PC-9 (cell line): ENCODE data around the gene UBN1. TPM values are rescaled to one million over a fixed set of nuclear protein-coding genes. Genes with fewer than 3 reads are reported as not detected.

Experiments used
- BruUV-seq: library from RNA; stranded (reverse); fragments of 400-500 nt; replicated peaks from 2 replicates; lab custom pipeline; 2021; lab: Mats Ljungman, UMichigan
- CTCF ChIA-PET: fragments of 300-600 bp; sonication (Branson Sonifier 250); formaldehyde crosslinking; loops from one replicate; lab custom pipeline; 2022; ENCODE audit warnings: antibody characterized with exemption; lab: Charles Lee
- POLR2A ChIA-PET: fragments of 300-600 bp; sonication (Branson Sonifier 250); formaldehyde crosslinking; loops from one replicate; lab custom pipeline; 2022; ENCODE audit warnings: antibody characterized with exemption; ENCODE audit not compliant: unreplicated experiment; lab: Charles Lee
- DNase-seq, 2 experiments: peaks; one replicate each; pipeline versions ENCODE4 v3.0.0 to v3.0.0-alpha.2; 2015 to 2022; ENCODE audit warnings: mixed read lengths in 1 of 2
- H2AFZ ChIP-seq: fragments of 200-600 bp; sonication (generic); 2 replicates; pipeline ENCODE4 v1.8.1; 2017; ENCODE audit warnings: antibody characterized with exemption
- H3F3A ChIP-seq: fragments of 200-600 bp; sonication (generic); 2 replicates; pipeline ENCODE4 v1.8.1; 2017; ENCODE audit warnings: antibody characterized with exemption, mild to moderate bottlenecking, low read depth; ENCODE audit not compliant: insufficient read depth
- H3K27ac ChIP-seq: fragments of 200-600 bp; sonication (generic); 2 replicates; pipeline ENCODE4 v1.6.1; 2016; ENCODE audit warnings: mixed run types
- H3K27me3 ChIP-seq: fragments of 200-600 bp; sonication (generic); 2 replicates; pipeline ENCODE4 v1.6.1; 2016; ENCODE audit warnings: low read depth, mixed run types; ENCODE audit not compliant: insufficient read depth
- H3K36me3 ChIP-seq: fragments of 200-600 bp; sonication (generic); 2 replicates; pipeline ENCODE4 v1.6.1; 2016; ENCODE audit warnings: low read depth, mixed run types
- H3K4me1 ChIP-seq: fragments of 200-600 bp; sonication (generic); replicated peaks from 2 replicates; pipeline ENCODE4 v1.6.1; 2016; ENCODE audit warnings: mixed run types; ENCODE audit not compliant: insufficient read depth
- H3K4me2 ChIP-seq: fragments of 200-600 bp; sonication (generic); 2 replicates; pipeline ENCODE4 v1.6.1; 2017; ENCODE audit warnings: mixed run types
- H3K4me3 ChIP-seq: fragments of 200-600 bp; sonication (generic); 2 replicates; pipeline ENCODE4 v1.6.1; 2016; ENCODE audit warnings: mixed run types
- H3K79me2 ChIP-seq: fragments of 200-600 bp; sonication (generic); 2 replicates; pipeline ENCODE4 v1.6.1; 2017; ENCODE audit warnings: low read depth, mixed run types
- H3K9me2 ChIP-seq: fragments of 200-600 bp; sonication (generic); 2 replicates; pipeline ENCODE4 v1.8.1; 2017; ENCODE audit warnings: mild to moderate bottlenecking; ENCODE audit not compliant: insufficient read depth
- H3K9me3 ChIP-seq: fragments of 200-600 bp; sonication (generic); 2 replicates; pipeline ENCODE4 v1.8.1; 2016; ENCODE audit warnings: low read depth; ENCODE audit not compliant: insufficient read depth
- H4K20me1 ChIP-seq: fragments of 200-600 bp; sonication (generic); 2 replicates; pipeline ENCODE4 v1.8.1; 2017; ENCODE audit not compliant: insufficient read depth
- EZH2 ChIP-seq: fragments of 200-600 bp; sonication (generic); IDR thresholded peaks from 2 replicates; pipeline ENCODE4 v1.8.0; 2017; ENCODE audit warnings: antibody characterized with exemption, low read depth
- intact Hi-C: fragments of 100-400 bp; cut with micrococcal nuclease; formaldehyde crosslinking; loops from one replicate; pipeline ENCODE4 v1.10.0; 2022; ENCODE audit not compliant: unreplicated experiment
- total RNA-seq: library from RNA; stranded (reverse); gene quantifications from 2 replicates; pipeline ENCODE4 v1.2.3, GENCODE V29; 2021
- TF ChIP-seq, protein P1 (sequence below): fragments of 200-600 bp; sonication (generic); conservative IDR thresholded peaks from 2 replicates; pipeline ENCODE4 v1.6.1; 2017; ENCODE audit warnings: mixed run types, antibody characterized with exemption, mild to moderate bottlenecking, moderate library complexity

UBN1 gene
- total RNA-seq, 1 experiment from 2014 or later: 44.1 TPM

- no peak for DNase-seq
- TF ChIP-seq, protein P1, sequence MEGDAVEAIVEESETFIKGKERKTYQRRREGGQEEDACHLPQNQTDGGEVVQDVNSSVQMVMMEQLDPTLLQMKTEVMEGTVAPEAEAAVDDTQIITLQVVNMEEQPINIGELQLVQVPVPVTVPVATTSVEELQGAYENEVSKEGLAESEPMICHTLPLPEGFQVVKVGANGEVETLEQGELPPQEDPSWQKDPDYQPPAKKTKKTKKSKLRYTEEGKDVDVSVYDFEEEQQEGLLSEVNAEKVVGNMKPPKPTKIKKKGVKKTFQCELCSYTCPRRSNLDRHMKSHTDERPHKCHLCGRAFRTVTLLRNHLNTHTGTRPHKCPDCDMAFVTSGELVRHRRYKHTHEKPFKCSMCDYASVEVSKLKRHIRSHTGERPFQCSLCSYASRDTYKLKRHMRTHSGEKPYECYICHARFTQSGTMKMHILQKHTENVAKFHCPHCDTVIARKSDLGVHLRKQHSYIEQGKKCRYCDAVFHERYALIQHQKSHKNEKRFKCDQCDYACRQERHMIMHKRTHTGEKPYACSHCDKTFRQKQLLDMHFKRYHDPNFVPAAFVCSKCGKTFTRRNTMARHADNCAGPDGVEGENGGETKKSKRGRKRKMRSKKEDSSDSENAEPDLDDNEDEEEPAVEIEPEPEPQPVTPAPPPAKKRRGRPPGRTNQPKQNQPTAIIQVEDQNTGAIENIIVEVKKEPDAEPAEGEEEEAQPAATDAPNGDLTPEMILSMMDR: no peak
- no peak for TF ChIP-seq EZH2
- Histone ChIP-seq H3F3A (peaks cover 15% of the 10 kb centered on the region; the same call in 1 of the 2 replicates), H3K4me1 (peaks cover 15% of the 10 kb centered on the region), H3K27ac (no peak overlapping the region), H3K36me3 (no peaks in the 10 kb centered on the region; the same call in 1 of the 2 replicates), H2AFZ (no peak overlapping the region), H3K27me3 (no peaks in the 10 kb centered on the region), H3K79me2 (peaks cover 29% of the 10 kb centered on the region), H4K20me1 (peaks cover 17% of the 10 kb centered on the region), H3K4me2 (no peak overlapping the region), H3K4me3 (no peak overlapping the region), H3K9me2 (no peaks in the 10 kb centered on the region), H3K9me3 (no peaks in the 10 kb centered on the region)
- intact Hi-C loops: no loop called here
- CTCF ChIA-PET: no interaction called here
- BruUV-seq: no TSS peak
- POLR2A ChIA-PET: no interaction called here
Observed at GRCh38 chr16:4866586-4866985, 19.3 kb downstream of the UBN1 start.

DNA sequence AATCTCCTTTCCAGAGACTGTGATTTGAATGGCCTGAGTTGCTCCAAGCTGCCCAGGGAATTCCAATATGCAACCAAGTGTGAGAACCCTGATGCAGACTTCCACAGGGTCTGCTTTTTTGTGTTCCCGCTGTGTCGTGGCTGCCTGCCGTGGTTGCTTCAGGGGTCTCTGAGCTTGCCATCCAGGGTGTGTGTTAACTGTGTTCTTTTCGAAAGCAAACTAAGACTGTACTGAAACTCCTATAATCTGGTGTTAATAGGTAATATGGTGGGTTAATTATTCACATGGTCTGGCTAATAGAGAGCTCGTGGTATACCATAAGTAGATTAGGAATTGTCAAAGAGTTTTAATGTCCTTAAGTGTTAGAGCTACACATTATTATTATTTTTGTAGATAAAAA, 20.7 kb downstream of the UBN1 start:
- BruUV-seq: no TSS peak
- no peak overlapping the region for H2AFZ ChIP-seq
- H3K9me3 ChIP-seq: no peaks in the 10 kb centered on the region
- no peaks in the 10 kb centered on the region for H3K9me2 ChIP-seq
- no peak overlapping the region for H3K27ac ChIP-seq
- H3K36me3 ChIP-seq: no peaks in the 10 kb centered on the region; the same call in 1 of the 2 replicates
- no peaks in the 10 kb centered on the region for H3K27me3 ChIP-seq
- H4K20me1 ChIP-seq: peaks cover 13% of the 10 kb centered on the region
- intact Hi-C loops: no loop called here
- H3K4me1 ChIP-seq: peaks cover 3% of the 10 kb centered on the region; the same call in 1 of the 2 replicates
- H3K4me3 ChIP-seq: no peak overlapping the region
- H3K4me2 ChIP-seq: no peak overlapping the region
- ChIA-PET CTCF (no interaction called here), POLR2A (no interaction called here)
- peaks cover 3% of the 10 kb centered on the region; the same call in 1 of the 2 replicates for H3F3A ChIP-seq
- H3K79me2 ChIP-seq: peaks cover 26% of the 10 kb centered on the region
- no peak for TF ChIP-seq EZH2
- TF ChIP-seq, protein P1: no peak
- no peak for DNase-seq

DNA sequence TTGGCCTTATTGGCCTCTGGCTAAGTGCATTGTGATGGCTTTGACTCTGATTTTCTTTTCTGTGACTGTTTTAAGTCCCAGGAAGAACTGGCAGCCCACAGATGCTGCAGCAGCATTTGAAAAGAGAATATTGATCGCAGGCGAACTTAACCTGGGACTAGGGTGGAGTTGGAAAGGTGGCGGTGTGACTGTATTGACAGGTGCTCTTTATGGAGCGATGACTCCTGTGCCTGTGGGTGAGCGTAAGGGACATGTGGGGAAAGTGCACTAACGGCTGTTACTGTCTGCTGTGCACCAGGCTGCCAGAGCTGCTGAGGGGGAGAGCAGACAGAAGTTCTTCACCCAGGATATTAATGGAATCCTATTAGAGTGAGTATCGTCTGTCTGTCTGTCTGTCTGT, 21.3 kb downstream of the UBN1 start:
- Histone ChIP-seq H4K20me1 (peaks cover 11% of the 10 kb centered on the region), H3K4me1 (no peaks in the 10 kb centered on the region), H3K27ac (no peak overlapping the region), H3K9me2 (no peaks in the 10 kb centered on the region), H3F3A (no peaks in the 10 kb centered on the region), H3K36me3 (no peaks in the 10 kb centered on the region; the same call in 1 of the 2 replicates), H3K4me3 (no peak overlapping the region), H2AFZ (no peak overlapping the region), H3K9me3 (no peaks in the 10 kb centered on the region), H3K27me3 (no peaks in the 10 kb centered on the region), H3K79me2 (peaks cover 21% of the 10 kb centered on the region), H3K4me2 (no peak overlapping the region)
- no peak for DNase-seq
- no TSS peak for BruUV-seq
- ChIA-PET CTCF (no interaction called here), POLR2A (no interaction called here)
- intact Hi-C loops: no loop called here
- TF ChIP-seq, protein P1: no peak
- TF ChIP-seq EZH2: no peak
